ENCODE data around the gene STN1.

Gene STN1

GRCh38 chr10:103892181-103892580 lies 25.8 kb downstream of the STN1 start:
- no peak for FAIRE-seq

- FAIRE-seq, result no peak
These were observed 27.3 kb downstream of the STN1 start for GRCh38 chr10:103890688-103891087.

GRCh38 chr10:103890194-103890658 lies 27.8 kb downstream of the STN1 start:
- FAIRE-seq, result no peak

- FAIRE-seq, result no peak
These were observed 28.8 kb downstream of the STN1 start for GRCh38 chr10:103889121-103889720.

- peak; percentile 85 for FAIRE-seq
These were observed 29.7 kb downstream of the STN1 start for GRCh38 chr10:103888113-103888841.

GRCh38 chr10:103885617-103886016 lies 32.4 kb downstream of the STN1 start:
- no peak for FAIRE-seq

- peak; percentile 88 for FAIRE-seq
These were observed 33.3 kb downstream of the STN1 start for GRCh38 chr10:103884681-103885139.

GRCh38 chr10:103882285-103883007 lies 35.5 kb downstream of the STN1 start:
- FAIRE-seq, result no peak

- FAIRE-seq, result no peak
These were observed 36.3 kb downstream of the STN1 start for GRCh38 chr10:103881416-103882284.

GRCh38 chr10:103879831-103880230 lies 38.2 kb downstream of the STN1 start:
- no peak for FAIRE-seq

GRCh38 chr10:103879409-103879808 lies 38.6 kb downstream of the STN1 start:
- FAIRE-seq, result no peak

- FAIRE-seq, result no peak
These were observed 40.1 kb downstream of the STN1 start for GRCh38 chr10:103877861-103878260.

GRCh38 chr10:103876155-103876554 lies 41.8 kb downstream of the STN1 start:
- no peak for FAIRE-seq

- FAIRE-seq, result no peak
These were observed 43.3 kb downstream of the STN1 start for GRCh38 chr10:103874730-103875129.

GRCh38 chr10:103872137-103872931 lies 45.6 kb downstream of the STN1 start:
- no peak for FAIRE-seq

GRCh38 chr10:103871006-103871405 lies 47.0 kb downstream of the STN1 start:
- no peak for FAIRE-seq

GRCh38 chr10:103870516-103870915 lies 47.5 kb downstream of the STN1 start:
- no peak for FAIRE-seq

- FAIRE-seq, result no peak
These were observed 48.6 kb downstream of the STN1 start for GRCh38 chr10:103869336-103869735.

GRCh38 chr10:103868200-103868599 lies 49.8 kb downstream of the STN1 start:
- no peak for FAIRE-seq

GRCh38 chr10:103861505-103861904 lies 56.5 kb downstream of the STN1 start:
- no peak for FAIRE-seq

- FAIRE-seq, result peak; percentile 58
These were observed 58.6 kb downstream of the STN1 start for GRCh38 chr10:103859161-103860086.

Data from A204.1 (cell line).